ENCODE measurements around the gene GASK1B. TPM values are rescaled to one million over a fixed set of nuclear protein-coding genes. Genes with fewer than 3 reads are reported as not detected.

GASK1B gene
- total RNA-seq, 1 experiment from 2014 or later = 1.3 TPM

DNA sequence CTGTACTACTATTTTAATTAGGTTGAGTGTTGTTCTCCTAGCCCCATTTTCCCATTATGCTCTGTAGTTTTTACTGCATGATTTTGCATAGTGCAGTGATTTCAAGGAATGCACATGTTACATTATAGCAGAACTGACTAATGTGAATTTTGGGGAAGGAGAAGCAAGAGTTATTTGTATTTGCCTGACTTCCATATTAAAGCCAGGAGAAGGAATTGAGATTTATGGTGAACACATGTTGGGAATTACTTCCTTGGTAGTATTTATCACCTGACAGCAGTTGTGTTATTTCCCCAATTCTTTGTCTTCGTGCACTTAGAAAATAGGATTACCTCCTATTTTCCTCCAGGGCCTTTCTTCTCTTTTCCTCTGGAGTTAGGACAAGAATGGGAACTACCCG lies 40.6 kb upstream of the GASK1B start:
- ATAC-seq (no peak), DNase-seq (ENCODE audit: low read depth, low spot score) (no peak)
- H3K4me1 ChIP-seq (ENCODE audit: control insufficient read depth in 1 of 2, insufficient read depth in 2 of 2, low read length in 2 of 2) = peaks cover 5 to 16% of the 10 kb centered on the region in 2 experiments; a peak in 3 of 4 replicates
- no peak overlapping the region for H3K9ac ChIP-seq (ENCODE audit: low read length)
- H3K4me3 ChIP-seq (replicated peaks in 1 of 2; ENCODE audit: low read depth in 1 of 2, low read length in 2 of 2) = no peak overlapping the region
- no peaks in the 10 kb centered on the region for H3K79me2 ChIP-seq (ENCODE audit: insufficient read depth, low read length)
- CTCF ChIA-PET = no interaction called here
- no peaks in the 10 kb centered on the region for H3K9me2 ChIP-seq (ENCODE audit: insufficient read depth)
- H2AFZ ChIP-seq (ENCODE audit: low read depth, low read length, poor library complexity, severe bottlenecking) = no peak overlapping the region
- POLR2A ChIA-PET = no interaction called here
- RAD21 ChIA-PET (ENCODE audit: low non-redundant PET in 1 of 2, low total read pairs in 2 of 2, uncharacterized antibody in 2 of 2, unreplicated experiment in 2 of 2) = no interaction called here
- BruUV-seq (replicated peaks) = no TSS peak
- no peaks in the 10 kb centered on the region for H3K27me3 ChIP-seq (ENCODE audit: insufficient read depth, low read length)
- no peaks in the 10 kb centered on the region for H3K9me3 ChIP-seq (ENCODE audit: control insufficient read depth in 1 of 2, insufficient read depth in 1 of 2, low read depth in 1 of 2, low read length in 2 of 2)
- TF ChIP-seq, protein P1, sequence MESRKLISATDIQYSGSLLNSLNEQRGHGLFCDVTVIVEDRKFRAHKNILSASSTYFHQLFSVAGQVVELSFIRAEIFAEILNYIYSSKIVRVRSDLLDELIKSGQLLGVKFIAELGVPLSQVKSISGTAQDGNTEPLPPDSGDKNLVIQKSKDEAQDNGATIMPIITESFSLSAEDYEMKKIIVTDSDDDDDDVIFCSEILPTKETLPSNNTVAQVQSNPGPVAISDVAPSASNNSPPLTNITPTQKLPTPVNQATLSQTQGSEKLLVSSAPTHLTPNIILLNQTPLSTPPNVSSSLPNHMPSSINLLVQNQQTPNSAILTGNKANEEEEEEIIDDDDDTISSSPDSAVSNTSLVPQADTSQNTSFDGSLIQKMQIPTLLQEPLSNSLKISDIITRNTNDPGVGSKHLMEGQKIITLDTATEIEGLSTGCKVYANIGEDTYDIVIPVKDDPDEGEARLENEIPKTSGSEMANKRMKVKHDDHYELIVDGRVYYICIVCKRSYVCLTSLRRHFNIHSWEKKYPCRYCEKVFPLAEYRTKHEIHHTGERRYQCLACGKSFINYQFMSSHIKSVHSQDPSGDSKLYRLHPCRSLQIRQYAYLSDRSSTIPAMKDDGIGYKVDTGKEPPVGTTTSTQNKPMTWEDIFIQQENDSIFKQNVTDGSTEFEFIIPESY (IDR thresholded peaks at IDR 0.05; ENCODE audit: extremely low read depth, insufficient replicate concordance, low read length) = no peak
- TF ChIP-seq, protein P2, sequence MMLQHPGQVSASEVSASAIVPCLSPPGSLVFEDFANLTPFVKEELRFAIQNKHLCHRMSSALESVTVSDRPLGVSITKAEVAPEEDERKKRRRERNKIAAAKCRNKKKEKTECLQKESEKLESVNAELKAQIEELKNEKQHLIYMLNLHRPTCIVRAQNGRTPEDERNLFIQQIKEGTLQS (IDR thresholded peaks at IDR 0.05) = no peak
- TF ChIP-seq SIN3A (IDR thresholded peaks at IDR 0.05; ENCODE audit: low read depth) = no peak
- no peak for TF ChIP-seq CEBPB (IDR thresholded peaks at IDR 0.05; ENCODE audit: low read depth)
- no peak for TF ChIP-seq RAD21 (IDR thresholded peaks at IDR 0.05; ENCODE audit: low read depth)
- TF ChIP-seq SRF (IDR thresholded peaks at IDR 0.05; ENCODE audit: low read depth) = no peak
- no peak for TF ChIP-seq ZFX (IDR thresholded peaks at IDR 0.05)
- TF ChIP-seq, protein P3, sequence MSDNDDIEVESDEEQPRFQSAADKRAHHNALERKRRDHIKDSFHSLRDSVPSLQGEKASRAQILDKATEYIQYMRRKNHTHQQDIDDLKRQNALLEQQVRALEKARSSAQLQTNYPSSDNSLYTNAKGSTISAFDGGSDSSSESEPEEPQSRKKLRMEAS (IDR thresholded peaks at IDR 0.05) = no peak
- no peak for TF ChIP-seq ELF1 (IDR thresholded peaks at IDR 0.05; ENCODE audit: borderline replicate concordance, low read depth)
- no peak for TF ChIP-seq ZNF274 (IDR thresholded peaks at IDR 0.05; ENCODE audit: low read depth, low read length)
- TF ChIP-seq EZH2phosphoT487 (IDR thresholded peaks at IDR 0.05; ENCODE audit: borderline replicate concordance) = no peak
- TF ChIP-seq, protein P4, sequence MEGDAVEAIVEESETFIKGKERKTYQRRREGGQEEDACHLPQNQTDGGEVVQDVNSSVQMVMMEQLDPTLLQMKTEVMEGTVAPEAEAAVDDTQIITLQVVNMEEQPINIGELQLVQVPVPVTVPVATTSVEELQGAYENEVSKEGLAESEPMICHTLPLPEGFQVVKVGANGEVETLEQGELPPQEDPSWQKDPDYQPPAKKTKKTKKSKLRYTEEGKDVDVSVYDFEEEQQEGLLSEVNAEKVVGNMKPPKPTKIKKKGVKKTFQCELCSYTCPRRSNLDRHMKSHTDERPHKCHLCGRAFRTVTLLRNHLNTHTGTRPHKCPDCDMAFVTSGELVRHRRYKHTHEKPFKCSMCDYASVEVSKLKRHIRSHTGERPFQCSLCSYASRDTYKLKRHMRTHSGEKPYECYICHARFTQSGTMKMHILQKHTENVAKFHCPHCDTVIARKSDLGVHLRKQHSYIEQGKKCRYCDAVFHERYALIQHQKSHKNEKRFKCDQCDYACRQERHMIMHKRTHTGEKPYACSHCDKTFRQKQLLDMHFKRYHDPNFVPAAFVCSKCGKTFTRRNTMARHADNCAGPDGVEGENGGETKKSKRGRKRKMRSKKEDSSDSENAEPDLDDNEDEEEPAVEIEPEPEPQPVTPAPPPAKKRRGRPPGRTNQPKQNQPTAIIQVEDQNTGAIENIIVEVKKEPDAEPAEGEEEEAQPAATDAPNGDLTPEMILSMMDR (IDR thresholded peaks at IDR 0.05 in 2 of 3, conservative IDR thresholded peaks at IDR 0.05 in 1 of 3; ENCODE audit: borderline replicate concordance in 1 of 3, insufficient read depth in 1 of 3, low read depth in 2 of 3, low read length in 2 of 3) = no peak
- TF ChIP-seq CBX3 (IDR thresholded peaks at IDR 0.05; ENCODE audit: low read depth) = no peak
- no peak for TF ChIP-seq EGR1 (IDR thresholded peaks at IDR 0.05; ENCODE audit: low read depth)
- TF ChIP-seq EZH2 (IDR thresholded peaks at IDR 0.05) = no peak
- no peak for TF ChIP-seq POLR2AphosphoS5 (IDR thresholded peaks at IDR 0.05; ENCODE audit: low read depth, low read length)
- H4K20me1 ChIP-seq (ENCODE audit: insufficient read depth) = no peaks in the 10 kb centered on the region
- no peak overlapping the region for H3K27ac ChIP-seq (ENCODE audit: low read depth, low read length)
- H3K36me3 ChIP-seq (ENCODE audit: control insufficient read depth in 1 of 2, insufficient read depth in 2 of 2, low read length in 2 of 2) = peaks cover 0 to 5% of the 10 kb centered on the region in 2 experiments; a peak in 1 of 4 replicates
- intact Hi-C loops (cut with micrococcal nuclease) = no loop called here
- H3K4me2 ChIP-seq (ENCODE audit: low read length) = no peak overlapping the region

Data from HCT116 (cell line).